Lung (tissue), 12 donors: ENCODE data around the gene RADIL. TPM values are rescaled to one million over a fixed set of nuclear protein-coding genes. Genes with fewer than 3 reads are reported as not detected.

Experiments
- ATAC-seq: fragments of 200-7000 bp; cut with Tn5 transposase; one replicate; pipeline ENCODE4 v1.9.1; 2020; ENCODE audit warnings: moderate number of reproducible peaks; ENCODE audit not compliant: insufficient read depth, low FRiP score
- DNase-seq, 3 donors: peaks; one replicate each; pipeline ENCODE4 v3.0.0-alpha.2; 2013 to 2017
- H3K27ac ChIP-seq, 2 donors: one replicate each; pipeline ENCODE4 v1.5.1; 2013; ENCODE audit warnings: mild to moderate bottlenecking in 2 of 2, moderate library complexity in 2 of 2, control low read depth in 1 of 2, inconsistent platforms in 1 of 2, low read depth in 1 of 2, low read length in 1 of 2
- H3K27me3 ChIP-seq, 3 donors: one replicate each; pipeline ENCODE4 v1.5.1; 2013; ENCODE audit warnings: low read length in 2 of 3; ENCODE audit not compliant: control insufficient read depth in 3 of 3, insufficient read depth in 3 of 3
- H3K36me3 ChIP-seq, 4 donors: one replicate each; pipeline ENCODE4 v1.5.1; 2013; ENCODE audit warnings: low read length in 4 of 4, mild to moderate bottlenecking in 1 of 4, moderate library complexity in 1 of 4; ENCODE audit not compliant: control insufficient read depth in 4 of 4, insufficient read depth in 4 of 4
- H3K4me1 ChIP-seq, 5 donors: one replicate each; pipeline ENCODE4 v1.5.1; 2013; ENCODE audit warnings: low read length in 5 of 5, mild to moderate bottlenecking in 2 of 5, moderate library complexity in 1 of 5; ENCODE audit not compliant: control insufficient read depth in 5 of 5, insufficient read depth in 5 of 5
- H3K4me3 ChIP-seq: one replicate; pipeline ENCODE4 v1.5.1; 2013; ENCODE audit warnings: mild to moderate bottlenecking, control low read depth, moderate library complexity
- H3K9ac ChIP-seq, 2 donors: one replicate each; pipeline ENCODE4 v1.5.1; 2013; ENCODE audit warnings: low read length in 2 of 2, control low read depth in 1 of 2; ENCODE audit not compliant: insufficient read depth in 1 of 2
- H3K9me3 ChIP-seq, 4 donors: one replicate each; pipeline ENCODE4 v1.5.1; 2013; ENCODE audit warnings: low read length in 3 of 4, mild to moderate bottlenecking in 1 of 4, moderate library complexity in 1 of 4; ENCODE audit not compliant: control insufficient read depth in 4 of 4, insufficient read depth in 3 of 4
- CTCF ChIP-seq: IDR thresholded peaks from 2 replicates; pipeline ENCODE4 v1.5.1; 2012; ENCODE audit warnings: mild to moderate bottlenecking; ENCODE audit errors: control extremely low read depth, extremely low read depth
- WGBS, 2 donors: extraction: QIAGEN DNeasy Blood & Tissue Kit; methylation state at CpG; one replicate each; pipeline ENCODE4 v1.1.7; 2013; 5-methylcytosine and 5-hydroxymethylcytosine counted together
- polyA plus RNA-seq, 2 donors: library from polyadenylated mRNA; stranded (reverse); fragments of 200-250 nt; gene quantifications; one replicate each; pipeline ENCODE4 v1.2.1, GENCODE V29; 2013
- total RNA-seq, 2 donors: library from RNA; depleted of rRNA in 1 of 2; stranded (reverse); fragments of >200 nt in 1 of 2; gene quantifications; one replicate each; pipeline ENCODE4 v1.2.1, GENCODE V29; 2014 to 2021
- donor health status: control.
- donor health status: control.
- donor health status: Bipolar disorder and iron deficiency.
- donor health status: healthy.
- donor health status: DM: yes; HTN: yes; CAD: no.

The RADIL gene
- total and polyA plus RNA-seq, 4 donors: 3.7 to 9.3 (median 6.3) TPM

GRCh38 chr7:4800926-4801838 lies 82.3 kb downstream of the RADIL start:
- no peak for ATAC-seq

DNA sequence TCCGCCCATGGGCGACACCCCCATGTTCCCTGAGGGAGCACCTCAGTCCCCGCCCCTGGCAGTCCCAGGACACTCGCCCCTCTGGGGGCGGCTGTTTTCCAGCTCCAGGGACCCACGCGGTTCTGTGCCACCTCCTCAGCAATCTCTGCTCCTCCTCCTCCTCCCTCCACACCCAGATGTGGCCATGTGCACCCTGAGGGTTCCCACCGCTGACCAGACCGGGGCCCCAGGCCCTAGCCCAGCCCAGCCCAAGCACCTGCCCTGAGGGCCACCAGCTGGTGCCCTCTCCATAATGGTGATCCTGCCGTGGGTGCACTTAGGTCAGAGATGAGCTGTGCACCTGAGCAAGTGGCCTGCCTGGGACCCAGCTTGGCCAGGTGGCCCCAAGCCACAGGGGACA lies 83.0 kb downstream of the RADIL start:
- TF ChIP-seq CTCF: no peak
- Histone ChIP-seq H3K9me3 (no peaks in the 10 kb centered on the region), H3K4me1 (peaks cover 0 to 3% (median 0%) of the 10 kb centered on the region in 5 donors), H3K27me3 (no peaks in the 10 kb centered on the region), H3K4me3 (no peak overlapping the region), H3K9ac (no peak overlapping the region), H3K27ac (no peak overlapping the region), H3K36me3 (peaks cover 0 to 5% (median under 1%) of the 10 kb centered on the region in 4 donors)
- 89 to 91% methylated on average over 9 to 10 of the region's 10 CpGs for WGBS, 2 donors
- no peak for ATAC-seq
- DNase-seq: no peak

More at GRCh38 chr7:4800926-4801838, 82.3 kb downstream of the RADIL start:
- Histone ChIP-seq H3K9me3 (no peaks in the 10 kb centered on the region), H3K4me1 (peaks cover 0 to 3% (median 0%) of the 10 kb centered on the region in 5 donors), H3K9ac (no peak overlapping the region), H3K36me3 (peaks cover 0 to 3% (median under 1%) of the 10 kb centered on the region in 4 donors), H3K27me3 (no peaks in the 10 kb centered on the region), H3K4me3 (no peak overlapping the region), H3K27ac (no peak overlapping the region)
- WGBS, 2 donors: 92 to 94% methylated on average over 27 of the region's 27 CpGs
- TF ChIP-seq CTCF: no peak
- no peak for DNase-seq

DNA sequence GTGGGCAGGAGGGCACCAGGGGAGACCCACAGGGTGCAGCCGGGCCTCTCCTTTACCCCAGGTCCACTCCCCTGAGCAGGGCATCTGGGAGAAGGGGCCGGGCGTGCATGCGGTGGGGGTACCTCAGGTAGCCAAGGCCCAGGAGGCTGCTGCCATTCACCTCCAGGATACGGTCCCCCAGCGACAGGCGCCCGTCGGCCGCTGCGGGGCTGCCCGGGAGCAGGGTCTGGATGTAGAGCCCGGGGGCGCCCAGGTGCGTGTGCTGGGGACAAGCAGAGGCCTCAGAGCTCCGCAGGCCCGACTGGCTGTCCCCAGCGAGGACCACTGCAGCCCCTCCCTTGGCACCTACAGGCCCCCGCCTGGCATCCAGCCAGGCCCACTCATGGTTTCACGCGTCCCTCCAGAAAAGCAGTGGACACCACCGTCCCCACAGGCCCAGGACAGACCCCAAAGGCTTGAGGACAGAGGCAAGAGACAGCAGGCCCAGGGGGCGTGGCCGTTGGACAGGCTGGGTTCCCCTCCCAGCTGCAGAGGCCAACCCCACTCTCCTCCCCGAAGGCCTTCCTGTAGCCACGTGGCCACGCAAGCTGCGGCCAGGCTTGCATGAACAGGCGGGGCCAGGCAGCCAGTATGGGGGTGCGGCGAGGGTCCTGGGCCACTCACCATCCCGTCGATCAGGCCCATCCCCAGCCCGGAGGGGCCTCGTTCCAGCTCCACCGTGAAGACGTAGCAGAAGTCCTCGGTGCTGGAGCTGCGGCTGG lies 83.8 kb downstream of the RADIL start:
- Histone ChIP-seq H3K27me3 (no peaks in the 10 kb centered on the region), H3K4me1 (peaks cover 0 to 3% (median 0%) of the 10 kb centered on the region in 5 donors), H3K36me3 (peaks cover 0 to 7% (median 2%) of the 10 kb centered on the region in 4 donors), H3K4me3 (no peak overlapping the region), H3K9ac (no peak overlapping the region), H3K27ac (no peak overlapping the region), H3K9me3 (no peaks in the 10 kb centered on the region)
- TF ChIP-seq CTCF: no peak
- 79 to 86% methylated on average over 38 to 39 of the region's 39 CpGs for WGBS, 2 donors
- ATAC-seq (no peak), DNase-seq (no peak)
